Lung (tissue), 12 donors: Measurements from ENCODE around the gene KIF26B. TPM values are rescaled to one million over a fixed set of nuclear protein-coding genes. Genes with fewer than 3 reads are reported as not detected.
A peak's percentile ranks its signal among the peaks of the same experiment; 100 is the strongest.

Experiments used
- ATAC-seq: fragments of 200-7000 bp; cut with Tn5 transposase; one replicate; pipeline ENCODE4 v1.9.1; 2020; ENCODE audit warnings: moderate number of reproducible peaks; ENCODE audit not compliant: insufficient read depth, low FRiP score
- DNase-seq, 3 donors: peaks; one replicate each; pipeline ENCODE4 v3.0.0-alpha.2; 2013 to 2017
- H3K27ac ChIP-seq, 2 donors: one replicate each; pipeline ENCODE4 v1.5.1; 2013; ENCODE audit warnings: mild to moderate bottlenecking in 2 of 2, moderate library complexity in 2 of 2, control low read depth in 1 of 2, inconsistent platforms in 1 of 2, low read depth in 1 of 2, low read length in 1 of 2
- H3K27me3 ChIP-seq, 3 donors: one replicate each; pipeline ENCODE4 v1.5.1; 2013; ENCODE audit warnings: low read length in 2 of 3; ENCODE audit not compliant: control insufficient read depth in 3 of 3, insufficient read depth in 3 of 3
- H3K36me3 ChIP-seq, 4 donors: one replicate each; pipeline ENCODE4 v1.5.1; 2013; ENCODE audit warnings: low read length in 4 of 4, mild to moderate bottlenecking in 1 of 4, moderate library complexity in 1 of 4; ENCODE audit not compliant: control insufficient read depth in 4 of 4, insufficient read depth in 4 of 4
- H3K4me1 ChIP-seq, 5 donors: one replicate each; pipeline ENCODE4 v1.5.1; 2013; ENCODE audit warnings: low read length in 5 of 5, mild to moderate bottlenecking in 2 of 5, moderate library complexity in 1 of 5; ENCODE audit not compliant: control insufficient read depth in 5 of 5, insufficient read depth in 5 of 5
- H3K4me3 ChIP-seq: one replicate; pipeline ENCODE4 v1.5.1; 2013; ENCODE audit warnings: mild to moderate bottlenecking, control low read depth, moderate library complexity
- H3K9ac ChIP-seq, 2 donors: one replicate each; pipeline ENCODE4 v1.5.1; 2013; ENCODE audit warnings: low read length in 2 of 2, control low read depth in 1 of 2; ENCODE audit not compliant: insufficient read depth in 1 of 2
- H3K9me3 ChIP-seq, 4 donors: one replicate each; pipeline ENCODE4 v1.5.1; 2013; ENCODE audit warnings: low read length in 3 of 4, mild to moderate bottlenecking in 1 of 4, moderate library complexity in 1 of 4; ENCODE audit not compliant: control insufficient read depth in 4 of 4, insufficient read depth in 3 of 4
- WGBS, 2 donors: extraction: QIAGEN DNeasy Blood & Tissue Kit; methylation state at CpG; one replicate each; pipeline ENCODE4 v1.1.7; 2013; 5-methylcytosine and 5-hydroxymethylcytosine counted together
- polyA plus RNA-seq, 2 donors: library from polyadenylated mRNA; stranded (reverse); fragments of 200-250 nt; gene quantifications; one replicate each; pipeline ENCODE4 v1.2.1, GENCODE V29; 2013
- total RNA-seq, 2 donors: library from RNA; depleted of rRNA in 1 of 2; stranded (reverse); fragments of >200 nt in 1 of 2; gene quantifications; one replicate each; pipeline ENCODE4 v1.2.1, GENCODE V29; 2014 to 2021
- TF ChIP-seq, protein P1 (sequence below): IDR thresholded peaks from 2 replicates; pipeline ENCODE4 v1.5.1; 2012; ENCODE audit warnings: mild to moderate bottlenecking; ENCODE audit errors: control extremely low read depth, extremely low read depth
- donor health status: control.
- donor health status: control.
- donor health status: Bipolar disorder and iron deficiency.
- donor health status: healthy.
- donor health status: DM: yes; HTN: yes; CAD: no.

The KIF26B gene
- total and polyA plus RNA-seq, 4 donors, result 0.61 to 6.7 (median 2.2) TPM

DNA sequence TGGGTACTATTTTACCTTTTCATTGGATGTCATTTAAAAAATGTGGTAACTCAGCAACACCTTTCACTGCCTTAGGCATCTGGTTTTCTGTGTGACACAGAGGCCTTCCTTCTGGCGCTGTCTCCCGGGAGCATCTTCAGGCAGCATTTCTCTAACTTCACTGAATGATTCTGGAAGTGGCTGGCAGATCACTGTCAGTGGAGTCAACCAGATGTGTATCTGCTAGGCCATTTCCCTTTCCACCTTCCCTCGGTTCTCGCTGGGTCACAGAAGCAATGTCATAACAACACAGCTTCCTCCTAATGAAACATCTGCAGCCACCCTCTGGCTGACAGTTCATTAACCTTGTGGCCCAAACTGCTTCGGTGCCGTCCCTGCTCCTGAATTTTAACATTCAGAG, 137.8 kb downstream of the KIF26B start:
- ATAC-seq (no peak), DNase-seq (peak in 1 of 3 donors; percentile 38)
- Histone ChIP-seq H3K27ac (no peak overlapping the region), H3K4me3 (no peak overlapping the region), H3K27me3 (no peaks in the 10 kb centered on the region), H3K9ac (no peak overlapping the region), H3K36me3 (no peaks in the 10 kb centered on the region), H3K9me3 (no peaks in the 10 kb centered on the region), H3K4me1 (peaks cover 0 to 18% (median 3%) of the 10 kb centered on the region in 5 donors)
- 28 to 54% methylated on average over 6 of the region's 6 CpGs for WGBS, 2 donors
- TF ChIP-seq, protein P1, sequence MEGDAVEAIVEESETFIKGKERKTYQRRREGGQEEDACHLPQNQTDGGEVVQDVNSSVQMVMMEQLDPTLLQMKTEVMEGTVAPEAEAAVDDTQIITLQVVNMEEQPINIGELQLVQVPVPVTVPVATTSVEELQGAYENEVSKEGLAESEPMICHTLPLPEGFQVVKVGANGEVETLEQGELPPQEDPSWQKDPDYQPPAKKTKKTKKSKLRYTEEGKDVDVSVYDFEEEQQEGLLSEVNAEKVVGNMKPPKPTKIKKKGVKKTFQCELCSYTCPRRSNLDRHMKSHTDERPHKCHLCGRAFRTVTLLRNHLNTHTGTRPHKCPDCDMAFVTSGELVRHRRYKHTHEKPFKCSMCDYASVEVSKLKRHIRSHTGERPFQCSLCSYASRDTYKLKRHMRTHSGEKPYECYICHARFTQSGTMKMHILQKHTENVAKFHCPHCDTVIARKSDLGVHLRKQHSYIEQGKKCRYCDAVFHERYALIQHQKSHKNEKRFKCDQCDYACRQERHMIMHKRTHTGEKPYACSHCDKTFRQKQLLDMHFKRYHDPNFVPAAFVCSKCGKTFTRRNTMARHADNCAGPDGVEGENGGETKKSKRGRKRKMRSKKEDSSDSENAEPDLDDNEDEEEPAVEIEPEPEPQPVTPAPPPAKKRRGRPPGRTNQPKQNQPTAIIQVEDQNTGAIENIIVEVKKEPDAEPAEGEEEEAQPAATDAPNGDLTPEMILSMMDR, result no peak

DNA sequence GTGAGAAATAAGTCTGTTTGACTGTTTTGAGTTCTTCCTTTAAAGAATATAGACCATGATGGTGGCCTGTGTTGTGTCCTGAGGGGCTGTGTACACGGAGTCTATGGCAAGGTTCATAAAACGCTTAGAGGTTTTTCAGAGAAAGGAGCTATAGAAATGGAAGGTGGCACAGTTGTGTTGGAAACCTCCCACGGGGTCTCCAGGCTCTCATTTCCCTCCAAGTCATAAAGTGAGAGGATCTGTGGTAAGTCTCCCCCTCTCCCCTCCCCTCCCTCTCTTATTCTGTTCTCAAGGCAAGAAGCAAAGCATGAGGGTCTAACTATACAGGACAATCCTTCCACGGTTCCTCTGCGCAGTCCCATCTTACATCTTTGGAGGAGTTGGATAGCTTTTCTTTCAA, 139.2 kb downstream of the KIF26B start:
- Histone ChIP-seq H3K9ac (no peak overlapping the region), H3K27ac (no peak overlapping the region), H3K27me3 (no peaks in the 10 kb centered on the region), H3K4me1 (peaks cover 2 to 23% (median 4%) of the 10 kb centered on the region in 5 donors), H3K36me3 (no peaks in the 10 kb centered on the region), H3K4me3 (no peak overlapping the region), H3K9me3 (no peaks in the 10 kb centered on the region)
- WGBS, 2 donors, result 86 to 87% methylated on average over 5 of the region's 5 CpGs
- no peak for ATAC-seq
- TF ChIP-seq, protein P1, result no peak
- DNase-seq, result no peak

DNA sequence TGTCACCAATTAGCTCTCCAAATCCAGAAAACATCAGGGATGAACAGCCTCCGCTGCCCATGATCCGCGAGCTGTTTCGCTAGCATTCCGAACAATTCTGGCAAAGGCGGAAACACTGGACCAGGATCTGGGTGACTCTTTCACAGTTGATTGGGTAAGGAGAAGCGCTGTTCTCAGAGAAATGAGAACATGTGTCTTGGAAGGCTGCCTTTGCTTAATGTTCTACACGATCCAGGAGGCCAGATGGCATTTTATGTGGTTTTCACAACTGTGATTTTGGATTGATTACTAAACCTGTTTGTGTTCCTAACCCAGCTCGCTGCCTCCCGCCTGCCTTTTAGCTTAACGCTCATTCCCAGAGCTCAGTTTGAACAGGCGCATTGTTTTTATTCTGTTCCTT, 144.0 kb downstream of the KIF26B start:
- H3K27me3 ChIP-seq, result no peaks in the 10 kb centered on the region
- no peak overlapping the region for H3K27ac ChIP-seq
- ATAC-seq (no peak), DNase-seq (peak in 2 of 3 donors; percentile 57 to 62)
- H3K4me1 ChIP-seq, result peaks cover 0 to 24% (median 9%) of the 10 kb centered on the region in 5 donors
- WGBS, 2 donors, result 80 to 84% methylated on average over 12 of the region's 12 CpGs
- no peaks in the 10 kb centered on the region for H3K9me3 ChIP-seq
- no peak overlapping the region for H3K4me3 ChIP-seq
- TF ChIP-seq, protein P1, result no peak
- no peaks in the 10 kb centered on the region for H3K36me3 ChIP-seq
- no peak overlapping the region for H3K9ac ChIP-seq

DNA sequence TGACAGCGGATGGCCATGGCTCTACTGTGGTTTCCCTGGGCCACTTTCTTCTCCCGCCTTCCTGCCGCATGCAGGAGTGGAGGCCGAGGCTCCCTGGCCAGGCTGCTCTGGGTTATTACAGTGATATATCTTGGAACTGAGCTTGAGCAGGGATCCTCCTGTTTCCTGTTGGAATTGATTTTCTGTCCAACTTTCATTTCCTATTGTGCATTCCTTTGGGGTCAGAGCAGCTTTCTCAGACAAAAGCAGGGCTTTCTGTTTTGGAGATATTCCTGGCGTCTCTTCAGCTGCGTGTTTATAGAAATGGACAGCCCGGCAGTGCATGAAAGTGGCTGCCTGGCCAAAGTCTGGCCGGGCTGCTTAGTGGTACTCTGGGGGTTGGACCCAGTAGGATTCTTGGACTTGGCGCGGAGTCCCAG, 146.4 kb downstream of the KIF26B start:
- peaks cover 0 to 24% (median 9%) of the 10 kb centered on the region in 5 donors for H3K4me1 ChIP-seq
- H3K4me3 ChIP-seq, result no peak overlapping the region
- no peaks in the 10 kb centered on the region for H3K9me3 ChIP-seq
- ATAC-seq (peak; percentile 61), DNase-seq (peak; percentile 82 to 93 (median 91))
- H3K27ac ChIP-seq, result peak overlapping the region in 1 of 2 donors; percentile 33
- no peaks in the 10 kb centered on the region for H3K27me3 ChIP-seq
- H3K36me3 ChIP-seq, result no peaks in the 10 kb centered on the region
- 54 to 59% methylated on average over 10 of the region's 10 CpGs for WGBS, 2 donors
- TF ChIP-seq, protein P1, result no peak
- H3K9ac ChIP-seq, result peak overlapping the region in 1 of 2 donors; percentile 40
